Esophagus squamous epithelium (tissue), 4 donors: ENCODE measurements around the gene ITPA.

ENCODE experiments used
- CTCF ChIP-seq, 6 experiments: fragments of 450-650 bp in 4 of 6; fragments of 200-600 bp in 2 of 6; sonication (generic) in 2 of 6; IDR thresholded peaks; one replicate each; pipeline ENCODE4 v1.5.1; 2016 to 2019; ENCODE audit warnings: antibody characterized with exemption in 6 of 6, mild to moderate bottlenecking in 4 of 6, moderate library complexity in 4 of 6
- POLR2A ChIP-seq, 4 donors: fragments of 450-650 bp; IDR thresholded peaks; one replicate each; pipeline ENCODE4 v1.6.1; 2017; ENCODE audit warnings: antibody characterized with exemption in 4 of 4, mild to moderate bottlenecking in 4 of 4, moderate library complexity in 3 of 4

GRCh38 chr20:3224681-3225421 lies 15.6 kb downstream of the ITPA start:
- no peak for TF ChIP-seq CTCF (IDR thresholded peaks at IDR 0.05)
- no peak for TF ChIP-seq POLR2A (IDR thresholded peaks at IDR 0.05)
